GM12878 (cell line): ENCODE measurements around the gene AGAP1. TPM values are rescaled to one million over a fixed set of nuclear protein-coding genes. Genes with fewer than 3 reads are reported as not detected.

Source experiments
- ATAC-seq: fragments of 200-7000 bp; cut with Tn5 transposase; 3 replicates; pipeline ENCODE4 v1.9.1; 2020; ENCODE audit warnings: mild to moderate bottlenecking, moderate library complexity
- BruUV-seq: library from RNA; stranded (reverse); fragments of 400-500 nt; replicated peaks from 2 replicates; lab custom pipeline; 2021; lab: Mats Ljungman, UMichigan
- CTCF ChIA-PET: fragments of 300-600 bp; sonication (Branson Sonifier 250); formaldehyde crosslinking; extraction: SDS; loops from one replicate; lab custom pipeline; 2021; ENCODE audit warnings: inconsistent platforms; lab: Yijun Ruan, JAX
- POLR2A ChIA-PET: fragments of 350-600 bp; formaldehyde crosslinking; extraction: SDS; loops from one replicate; lab custom pipeline; 2021; ENCODE audit warnings: inconsistent platforms; lab: Charles Lee
- RAD21 ChIA-PET: fragments of 300-600 bp; sonication (Branson Sonifier 250); formaldehyde crosslinking; loops from one replicate; lab custom pipeline; 2023; ENCODE audit warnings: antibody characterized with exemption; ENCODE audit not compliant: unreplicated experiment; lab: Charles Lee
- SMC1A ChIA-PET: fragments of 300-600 bp; sonication (Branson Sonifier 250); formaldehyde crosslinking; loops from one replicate; lab custom pipeline; 2023; ENCODE audit not compliant: unreplicated experiment, uncharacterized antibody; lab: Charles Lee
- DNase-seq: peaks from one replicate; pipeline ENCODE4 v3.0.0-alpha.2; 2011; ENCODE audit warnings: low read depth, low spot score
- FAIRE-seq: peaks from 3 replicates; lab custom pipeline; 2011; peaks lifted over from hg19 to GRCh38; lab: Jason Lieb, UNC
- H2AFZ ChIP-seq: 2 replicates; pipeline ENCODE4 v1.6.0; 2011; ENCODE audit warnings: low read depth, low read length, control low read depth; ENCODE audit not compliant: control insufficient read depth
- H3K27ac ChIP-seq: 2 replicates; pipeline ENCODE4 v1.5.1; 2011; ENCODE audit warnings: control low read depth; ENCODE audit not compliant: control insufficient read depth, insufficient read depth
- H3K27me3 ChIP-seq, 2 experiments: replicated peaks in 1 of 2; 2 replicates each; pipeline versions ENCODE4 v1.6.0 to v1.6.1; 2011; ENCODE audit warnings: low read length in 1 of 2; ENCODE audit not compliant: control insufficient read depth in 2 of 2, insufficient read depth in 2 of 2
- H3K36me3 ChIP-seq, 2 experiments: 2 replicates each; pipeline ENCODE4 v1.5.1; 2011; ENCODE audit warnings: low read length in 1 of 2; ENCODE audit not compliant: control insufficient read depth in 2 of 2, insufficient read depth in 2 of 2
- H3K4me1 ChIP-seq: 2 replicates; pipeline ENCODE4 v1.6.1; 2011; ENCODE audit warnings: mild to moderate bottlenecking, low read length, moderate library complexity, mixed read lengths; ENCODE audit not compliant: control insufficient read depth, insufficient read depth
- H3K4me2 ChIP-seq: 2 replicates; pipeline ENCODE4 v1.6.0; 2011; ENCODE audit warnings: control low read depth; ENCODE audit not compliant: control insufficient read depth, insufficient read depth
- H3K4me3 ChIP-seq: fragments of 200-600 bp; sonication (generic); 2 replicates; pipeline ENCODE4 v1.5.1; 2016
- H3K79me2 ChIP-seq: 2 replicates; pipeline ENCODE4 v1.6.0; 2011; ENCODE audit warnings: low read length; ENCODE audit not compliant: control insufficient read depth, insufficient read depth
- H3K9ac ChIP-seq: 2 replicates; pipeline ENCODE4 v1.8.0; 2011; ENCODE audit warnings: low read length, control low read depth, mixed read lengths; ENCODE audit not compliant: control insufficient read depth, insufficient read depth
- H3K9me3 ChIP-seq: replicated peaks from 3 replicates; pipeline ENCODE4 v1.5.1; 2011; ENCODE audit warnings: mild to moderate bottlenecking, low read length; ENCODE audit not compliant: control insufficient read depth, insufficient read depth
- H4K20me1 ChIP-seq: 2 replicates; pipeline ENCODE4 v1.6.0; 2011; ENCODE audit not compliant: control insufficient read depth, insufficient read depth
- CBX3 ChIP-seq: fragments of 200-600 bp; sonication (generic); IDR thresholded peaks from 2 replicates; pipeline ENCODE4 v1.6.1; 2016; ENCODE audit warnings: low read depth, borderline replicate concordance
- CHD1 ChIP-seq: IDR thresholded peaks from 2 replicates; pipeline ENCODE4 v1.6.1; 2012; ENCODE audit warnings: low read depth, low read length, improper control_type of control experiment
- DPF2 ChIP-seq: fragments of 450-650 bp; IDR thresholded peaks from 2 replicates; pipeline ENCODE4 v1.6.1; 2017; ENCODE audit warnings: mild to moderate bottlenecking
- EGR1 ChIP-seq, 2 experiments: IDR thresholded peaks; 1 replicate in 1 of 2; 2 replicates in 1 of 2; pipeline ENCODE4 v1.6.1; 2011 to 2012; ENCODE audit warnings: low read depth in 2 of 2, low read length in 2 of 2, borderline replicate concordance in 1 of 2, mild to moderate bottlenecking in 1 of 2, moderate library complexity in 1 of 2
- FOXK2 ChIP-seq: fragments of 450-650 bp; IDR thresholded peaks from 2 replicates; pipeline ENCODE4 v1.6.1; 2017; ENCODE audit warnings: mild to moderate bottlenecking, moderate library complexity
- IKZF2 ChIP-seq, 2 experiments: fragments of 450-650 bp; IDR thresholded peaks; 2 replicates each; pipeline ENCODE4 v1.6.1; 2017; ENCODE audit warnings: mild to moderate bottlenecking in 2 of 2, moderate library complexity in 2 of 2
- KAT2A ChIP-seq: conservative IDR thresholded peaks from 2 replicates; pipeline ENCODE4 v1.6.1; 2011; ENCODE audit warnings: low read depth, low read length; ENCODE audit not compliant: control insufficient read depth
- KDM1A ChIP-seq: fragments of 200-600 bp; sonication (generic); IDR thresholded peaks from 2 replicates; pipeline ENCODE4 v1.6.1; 2016; ENCODE audit warnings: borderline replicate concordance
- NBN ChIP-seq: fragments of 450-650 bp; IDR thresholded peaks from 2 replicates; pipeline ENCODE4 v1.6.1; 2016
- NR2C2 ChIP-seq: IDR thresholded peaks from 2 replicates; pipeline ENCODE4 v1.6.1; 2011; ENCODE audit warnings: borderline replicate concordance, low read depth; ENCODE audit not compliant: control insufficient read depth, insufficient read length
- RAD51 ChIP-seq: fragments of 450-650 bp; IDR thresholded peaks from 2 replicates; pipeline ENCODE4 v1.6.1; 2016; ENCODE audit warnings: moderate library complexity, mild to moderate bottlenecking, inconsistent platforms
- SMARCA5 ChIP-seq: fragments of 450-650 bp; IDR thresholded peaks from 2 replicates; pipeline ENCODE4 v1.6.1; 2017; ENCODE audit warnings: mild to moderate bottlenecking
- SP1 ChIP-seq: IDR thresholded peaks from one replicate; pipeline ENCODE4 v1.6.1; 2011; ENCODE audit warnings: low read depth, low read length
- ZBED1 ChIP-seq: IDR thresholded peaks from 2 replicates; pipeline ENCODE4 v1.6.1; 2016; ENCODE audit warnings: borderline replicate concordance
- ZSCAN29 ChIP-seq: fragments of 450-650 bp; IDR thresholded peaks from 2 replicates; pipeline ENCODE4 v1.6.1; 2017; ENCODE audit warnings: mild to moderate bottlenecking, moderate library complexity
- ZZZ3 ChIP-seq: IDR thresholded peaks from 2 replicates; pipeline ENCODE4 v1.6.1; 2011; ENCODE audit warnings: low read depth; ENCODE audit not compliant: control insufficient read depth, insufficient read length
- WGBS: methylation state at CpG from one replicate; pipeline ENCODE4 v1.1.6; 2016; ENCODE audit warnings: low lambda C conversion rate; ENCODE audit not compliant: insufficient replicate concordance, insufficient coverage; ENCODE audit errors: missing lambda C conversion rate; 5-methylcytosine and 5-hydroxymethylcytosine counted together
- in situ Hi-C: fragments of 300-500 bp; cut with MboI; formaldehyde crosslinking; loops from 9 replicates; pipeline ENCODE4 v1.14.3; 2018; ENCODE audit warnings: mixed read lengths
- intact Hi-C: fragments of 100-400 bp; cut with micrococcal nuclease; formaldehyde crosslinking; loops from one replicate; pipeline ENCODE4 v1.14.2; 2022; ENCODE audit not compliant: unreplicated experiment
- polyA plus RNA-seq, 11 experiments: library from polyadenylated mRNA; depleted of rRNA in 4 of 11; unstranded in 6 of 11; stranded (reverse) in 5 of 11; fragments of >200 nt; fragmentation: Nextera tagmentation in 4 of 11; fragmentation: Illumina TruSeq in 1 of 11; extraction: Ambion mirVana in 4 of 11; extraction: Trizol in 1 of 11; gene quantifications; 1 replicate in 1 of 11; 2 replicates in 10 of 11; pipeline versions ENCODE4 v1.2.1 to v1.2.3, GENCODE V29; 2011 to 2016; ENCODE audit warnings: inconsistent platforms in 2 of 11, missing spikeins in 2 of 11, low read depth in 1 of 11
- total RNA-seq, 4 experiments: library from RNA; depleted of rRNA in 3 of 4; stranded (reverse); fragments of >200 nt in 3 of 4; fragmentation: Illumina TruSeq in 1 of 4; extraction: Trizol in 1 of 4; gene quantifications; 2 replicates each; pipeline versions ENCODE4 v1.2.1 to v1.2.3, GENCODE V29; 2013 to 2021
- TF ChIP-seq, protein P1 (sequence below), 3 experiments: IDR thresholded peaks in 2 of 3; conservative IDR thresholded peaks in 1 of 3; 2 replicates each; pipeline ENCODE4 v1.5.1; 2011; ENCODE audit warnings: low read depth in 3 of 3, low read length in 3 of 3, mild to moderate bottlenecking in 3 of 3, control low read depth in 2 of 3, moderate library complexity in 2 of 3, inconsistent platforms in 1 of 3, mixed read lengths in 1 of 3; ENCODE audit not compliant: control insufficient read depth in 2 of 3, insufficient read depth in 1 of 3; ENCODE audit errors: extremely low read depth in 1 of 3
- TF ChIP-seq, protein P2 (sequence below): IDR thresholded peaks from 2 replicates; pipeline ENCODE4 v1.6.1; 2012; ENCODE audit warnings: low read depth, low read length, improper control_type of control experiment
- TF ChIP-seq, protein P3 (sequence below): fragments of 450-650 bp; formaldehyde crosslinking; IDR thresholded peaks from 2 replicates; pipeline ENCODE4 v1.4.0; 2020; ENCODE audit warnings: mild to moderate bottlenecking, moderate library complexity
- TF ChIP-seq, protein P4 (sequence below): fragments of 450-650 bp; IDR thresholded peaks from 2 replicates; pipeline ENCODE4 v1.6.1; 2017; ENCODE audit warnings: mild to moderate bottlenecking, low read depth, inconsistent platforms; ENCODE audit not compliant: poor library complexity, severe bottlenecking

AGAP1 gene
- total and polyA plus RNA-seq, 10 of the 15 experiments (the other 5 are each of a cell fraction or from before 2014, with no cell fraction given) = 0.05 to 0.15 (median 0.06) TPM; not detected in 7

DNA sequence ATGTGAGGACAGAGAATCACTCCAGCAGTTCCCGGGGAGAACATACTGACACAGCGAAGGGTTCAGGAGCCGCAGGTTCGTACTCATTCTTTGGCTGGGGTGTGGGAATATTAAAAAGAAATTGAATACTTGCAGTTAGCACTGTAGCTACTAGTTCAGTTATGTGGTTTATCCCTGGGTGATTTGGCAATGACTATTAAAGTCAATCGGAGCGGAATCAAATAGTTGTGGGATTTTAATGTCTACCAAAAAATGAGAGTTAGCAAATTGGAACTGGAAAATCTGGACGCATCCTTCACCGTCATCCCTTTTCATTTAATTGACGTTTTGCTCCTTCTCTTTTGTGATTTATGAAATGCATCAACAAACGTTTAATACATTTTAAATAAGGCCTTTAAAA is 623.6 kb downstream of the AGAP1 start:
- TF ChIP-seq RAD51 (no peak), FOXK2 (no peak), CBX3 (no peak), NR2C2 (no peak), CHD1 (no peak), ZBED1 (no peak), ZSCAN29 (no peak), SP1 (no peak), SMARCA5 (no peak), KDM1A (no peak), DPF2 (no peak), EGR1 (IDR thresholded peaks at IDR 0.05; ENCODE audit: borderline replicate concordance in 1 of 2, low read depth in 2 of 2, low read length in 2 of 2) (no peak), ZZZ3 (no peak), NBN (no peak), KAT2A (no peak), IKZF2 (IDR thresholded peaks at IDR 0.05) (no peak)
- TF ChIP-seq, protein P1, sequence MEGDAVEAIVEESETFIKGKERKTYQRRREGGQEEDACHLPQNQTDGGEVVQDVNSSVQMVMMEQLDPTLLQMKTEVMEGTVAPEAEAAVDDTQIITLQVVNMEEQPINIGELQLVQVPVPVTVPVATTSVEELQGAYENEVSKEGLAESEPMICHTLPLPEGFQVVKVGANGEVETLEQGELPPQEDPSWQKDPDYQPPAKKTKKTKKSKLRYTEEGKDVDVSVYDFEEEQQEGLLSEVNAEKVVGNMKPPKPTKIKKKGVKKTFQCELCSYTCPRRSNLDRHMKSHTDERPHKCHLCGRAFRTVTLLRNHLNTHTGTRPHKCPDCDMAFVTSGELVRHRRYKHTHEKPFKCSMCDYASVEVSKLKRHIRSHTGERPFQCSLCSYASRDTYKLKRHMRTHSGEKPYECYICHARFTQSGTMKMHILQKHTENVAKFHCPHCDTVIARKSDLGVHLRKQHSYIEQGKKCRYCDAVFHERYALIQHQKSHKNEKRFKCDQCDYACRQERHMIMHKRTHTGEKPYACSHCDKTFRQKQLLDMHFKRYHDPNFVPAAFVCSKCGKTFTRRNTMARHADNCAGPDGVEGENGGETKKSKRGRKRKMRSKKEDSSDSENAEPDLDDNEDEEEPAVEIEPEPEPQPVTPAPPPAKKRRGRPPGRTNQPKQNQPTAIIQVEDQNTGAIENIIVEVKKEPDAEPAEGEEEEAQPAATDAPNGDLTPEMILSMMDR (IDR thresholded peaks at IDR 0.05 in 2 of 3, conservative IDR thresholded peaks at IDR 0.05 in 1 of 3; ENCODE audit: control insufficient read depth in 2 of 3, extremely low read depth in 1 of 3, insufficient read depth in 1 of 3, low read depth in 3 of 3, low read length in 3 of 3) = no peak
- TF ChIP-seq, protein P2, sequence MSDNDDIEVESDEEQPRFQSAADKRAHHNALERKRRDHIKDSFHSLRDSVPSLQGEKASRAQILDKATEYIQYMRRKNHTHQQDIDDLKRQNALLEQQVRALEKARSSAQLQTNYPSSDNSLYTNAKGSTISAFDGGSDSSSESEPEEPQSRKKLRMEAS = no peak
- TF ChIP-seq, protein P3, sequence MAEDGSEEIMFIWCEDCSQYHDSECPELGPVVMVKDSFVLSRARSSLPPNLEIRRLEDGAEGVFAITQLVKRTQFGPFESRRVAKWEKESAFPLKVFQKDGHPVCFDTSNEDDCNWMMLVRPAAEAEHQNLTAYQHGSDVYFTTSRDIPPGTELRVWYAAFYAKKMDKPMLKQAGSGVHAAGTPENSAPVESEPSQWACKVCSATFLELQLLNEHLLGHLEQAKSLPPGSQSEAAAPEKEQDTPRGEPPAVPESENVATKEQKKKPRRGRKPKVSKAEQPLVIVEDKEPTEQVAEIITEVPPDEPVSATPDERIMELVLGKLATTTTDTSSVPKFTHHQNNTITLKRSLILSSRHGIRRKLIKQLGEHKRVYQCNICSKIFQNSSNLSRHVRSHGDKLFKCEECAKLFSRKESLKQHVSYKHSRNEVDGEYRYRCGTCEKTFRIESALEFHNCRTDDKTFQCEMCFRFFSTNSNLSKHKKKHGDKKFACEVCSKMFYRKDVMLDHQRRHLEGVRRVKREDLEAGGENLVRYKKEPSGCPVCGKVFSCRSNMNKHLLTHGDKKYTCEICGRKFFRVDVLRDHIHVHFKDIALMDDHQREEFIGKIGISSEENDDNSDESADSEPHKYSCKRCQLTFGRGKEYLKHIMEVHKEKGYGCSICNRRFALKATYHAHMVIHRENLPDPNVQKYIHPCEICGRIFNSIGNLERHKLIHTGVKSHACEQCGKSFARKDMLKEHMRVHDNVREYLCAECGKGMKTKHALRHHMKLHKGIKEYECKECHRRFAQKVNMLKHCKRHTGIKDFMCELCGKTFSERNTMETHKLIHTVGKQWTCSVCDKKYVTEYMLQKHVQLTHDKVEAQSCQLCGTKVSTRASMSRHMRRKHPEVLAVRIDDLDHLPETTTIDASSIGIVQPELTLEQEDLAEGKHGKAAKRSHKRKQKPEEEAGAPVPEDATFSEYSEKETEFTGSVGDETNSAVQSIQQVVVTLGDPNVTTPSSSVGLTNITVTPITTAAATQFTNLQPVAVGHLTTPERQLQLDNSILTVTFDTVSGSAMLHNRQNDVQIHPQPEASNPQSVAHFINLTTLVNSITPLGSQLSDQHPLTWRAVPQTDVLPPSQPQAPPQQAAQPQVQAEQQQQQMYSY (CRISPR knock-in tag) = no peak
- TF ChIP-seq, protein P4, sequence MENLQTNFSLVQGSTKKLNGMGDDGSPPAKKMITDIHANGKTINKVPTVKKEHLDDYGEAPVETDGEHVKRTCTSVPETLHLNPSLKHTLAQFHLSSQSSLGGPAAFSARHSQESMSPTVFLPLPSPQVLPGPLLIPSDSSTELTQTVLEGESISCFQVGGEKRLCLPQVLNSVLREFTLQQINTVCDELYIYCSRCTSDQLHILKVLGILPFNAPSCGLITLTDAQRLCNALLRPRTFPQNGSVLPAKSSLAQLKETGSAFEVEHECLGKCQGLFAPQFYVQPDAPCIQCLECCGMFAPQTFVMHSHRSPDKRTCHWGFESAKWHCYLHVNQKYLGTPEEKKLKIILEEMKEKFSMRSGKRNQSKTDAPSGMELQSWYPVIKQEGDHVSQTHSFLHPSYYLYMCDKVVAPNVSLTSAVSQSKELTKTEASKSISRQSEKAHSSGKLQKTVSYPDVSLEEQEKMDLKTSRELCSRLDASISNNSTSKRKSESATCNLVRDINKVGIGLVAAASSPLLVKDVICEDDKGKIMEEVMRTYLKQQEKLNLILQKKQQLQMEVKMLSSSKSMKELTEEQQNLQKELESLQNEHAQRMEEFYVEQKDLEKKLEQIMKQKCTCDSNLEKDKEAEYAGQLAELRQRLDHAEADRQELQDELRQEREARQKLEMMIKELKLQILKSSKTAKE = no peak
- Histone ChIP-seq H3K27ac (no peak overlapping the region), H3K9me3 (no peaks in the 10 kb centered on the region), H2AFZ (no peak overlapping the region), H4K20me1 (no peaks in the 10 kb centered on the region), H3K9ac (no peak overlapping the region), H3K27me3 (no peaks in the 10 kb centered on the region; a peak in 2 of 4 replicates), H3K4me3 (no peak overlapping the region), H3K4me2 (no peak overlapping the region), H3K36me3 (no peaks in the 10 kb centered on the region), H3K4me1 (no peaks in the 10 kb centered on the region), H3K79me2 (no peaks in the 10 kb centered on the region)
- intact Hi-C loops (no loop called here), in situ Hi-C loops (no loop called here)
- DNase-seq = no peak
- no peak for FAIRE-seq
- no peak for ATAC-seq
- SMC1A ChIA-PET = no interaction called here
- POLR2A ChIA-PET = no interaction called here
- no TSS peak for BruUV-seq
- CTCF ChIA-PET = no interaction called here
- RAD21 ChIA-PET = no interaction called here
- WGBS = 69% methylated on average over 10 of the region's 10 CpGs
